GM19438 (cell line): ENCODE data around the gene CENPQ.
"Not testable (repeated sequence)": the region's sequence is repeated elsewhere in the genome, so short reads cannot be mapped to it uniquely, and the experiment has no call there.

ENCODE experiments used
- ATAC-seq: cut with Tn5 transposase; IDR thresholded peaks from one replicate; pipeline ENCODE4 v1.9.1; 2021; ENCODE audit warnings: low read depth; ENCODE audit not compliant: unreplicated experiment

Gene CENPQ, protein sequence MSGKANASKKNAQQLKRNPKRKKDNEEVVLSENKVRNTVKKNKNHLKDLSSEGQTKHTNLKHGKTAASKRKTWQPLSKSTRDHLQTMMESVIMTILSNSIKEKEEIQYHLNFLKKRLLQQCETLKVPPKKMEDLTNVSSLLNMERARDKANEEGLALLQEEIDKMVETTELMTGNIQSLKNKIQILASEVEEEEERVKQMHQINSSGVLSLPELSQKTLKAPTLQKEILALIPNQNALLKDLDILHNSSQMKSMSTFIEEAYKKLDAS

GRCh38 chr6:49462927-49463611 lies at the start of gene CENPQ, which contains the start of gene MMUT:
TSS of gene CENPQ (plus strand) at chr6:49463370. CDS start at chr6:49470177, 6,807 bp downstream.
TSS of gene MMUT (minus strand) at chr6:49463253. CDS start at chr6:49459466, 3,787 bp downstream.
- ATAC-seq, result peak; percentile 98

- no peak for ATAC-seq
Observed at GRCh38 chr6:49415358-49415757, 47.8 kb upstream of the CENPQ start.

GRCh38 chr6:49416195-49416594 lies 47.0 kb upstream of the CENPQ start:
- ATAC-seq, result no peak

GRCh38 chr6:49423817-49424216 lies 39.4 kb upstream of the CENPQ start:
- ATAC-seq, result no peak

DNA sequence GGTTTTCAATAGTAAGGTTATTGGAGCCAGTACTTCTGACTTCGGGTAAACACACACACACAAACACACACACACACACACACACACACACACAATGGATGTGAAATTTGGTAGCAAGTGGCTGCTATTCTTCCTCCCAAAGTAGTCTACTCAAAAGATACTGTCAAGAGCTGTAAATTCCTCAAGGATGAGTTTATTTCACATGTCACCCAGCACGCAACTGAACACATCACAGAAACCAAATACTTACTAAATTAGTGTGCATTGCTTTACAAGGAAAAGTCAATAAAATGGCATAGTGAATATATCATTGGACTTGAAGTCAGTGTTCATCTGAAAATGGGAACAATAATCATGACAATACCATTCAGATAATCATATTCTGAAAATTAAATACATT lies 33.0 kb upstream of the CENPQ start:
- no peak for ATAC-seq

GRCh38 chr6:49430866-49431265 lies 32.3 kb upstream of the CENPQ start:
- ATAC-seq, result no peak

DNA sequence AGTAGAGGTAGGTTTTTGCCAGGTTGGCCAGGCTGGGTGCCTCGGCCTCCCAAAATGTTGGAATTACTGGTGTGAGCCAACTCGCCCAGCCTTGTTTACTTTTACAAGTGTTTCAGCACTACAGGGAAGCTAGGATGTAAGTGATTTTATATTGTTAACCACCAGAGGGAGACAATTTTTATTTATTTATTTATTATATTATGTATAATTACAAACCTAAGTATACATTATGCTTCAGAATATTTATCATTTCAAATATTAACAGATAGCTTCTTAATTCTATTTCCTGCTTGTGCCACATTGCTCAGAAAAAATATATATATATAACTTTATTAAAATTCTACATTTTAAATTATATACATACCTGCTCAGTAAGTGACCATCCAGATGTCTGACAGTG lies 9.9 kb upstream of the CENPQ start:
- no peak for ATAC-seq

- ATAC-seq, result no peak
Observed at GRCh38 chr6:49454787-49455709, 8.1 kb upstream of the CENPQ start.

GRCh38 chr6:49457771-49458170 lies 5.4 kb upstream of the CENPQ start:
- no peak for ATAC-seq

- no peak for ATAC-seq
Observed at GRCh38 chr6:49462071-49462470, 1.1 kb upstream of the CENPQ start.

GRCh38 chr6:49462599-49462926 lies 607 bp upstream of the CENPQ start:
- ATAC-seq, result peak; percentile 1

- ATAC-seq, result no peak
Observed at GRCh38 chr6:49463612-49463967, 420 bp downstream of the CENPQ start.

- no peak for ATAC-seq
Observed at GRCh38 chr6:49464691-49465090, 1.5 kb downstream of the CENPQ start.

DNA sequence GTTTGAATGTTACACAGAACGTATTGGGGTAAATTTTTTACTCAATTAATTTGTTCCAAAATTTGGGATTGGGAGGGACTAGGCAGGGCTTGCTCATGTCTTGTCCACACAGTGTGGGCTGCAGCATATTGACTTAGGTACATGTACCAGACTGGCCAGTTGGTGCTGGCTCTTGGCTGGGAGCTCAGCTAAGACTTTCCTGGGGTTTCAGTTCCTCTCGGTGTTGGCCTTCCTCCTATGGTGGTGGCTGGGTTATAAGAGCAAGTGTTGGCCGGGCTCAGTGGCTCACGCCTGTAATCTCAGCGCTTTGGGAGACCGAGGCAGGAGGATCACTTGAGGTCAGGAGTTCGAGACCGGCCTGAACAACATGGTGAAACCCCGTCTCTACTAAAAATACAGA lies 4.9 kb downstream of the CENPQ start:
- no peak for ATAC-seq

DNA sequence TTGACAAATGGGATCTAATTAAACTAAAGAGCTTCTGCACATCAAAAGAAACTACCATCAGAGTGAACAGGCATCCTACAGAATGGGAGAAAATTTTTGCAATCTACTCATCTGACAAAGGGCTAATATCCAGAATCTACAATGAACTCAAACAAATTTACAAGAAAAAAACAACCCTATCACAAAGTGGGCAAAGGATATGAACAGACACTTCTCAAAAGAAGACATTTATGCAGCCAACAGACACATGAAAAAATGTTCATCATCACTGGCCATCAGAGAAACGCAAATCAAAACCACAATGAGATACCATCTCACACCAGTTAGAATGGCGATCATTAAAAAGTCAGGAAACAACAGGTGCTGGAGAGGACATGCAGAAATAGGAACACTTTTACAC lies 13.4 kb downstream of the CENPQ start:
- not testable (repeated sequence) for ATAC-seq

DNA sequence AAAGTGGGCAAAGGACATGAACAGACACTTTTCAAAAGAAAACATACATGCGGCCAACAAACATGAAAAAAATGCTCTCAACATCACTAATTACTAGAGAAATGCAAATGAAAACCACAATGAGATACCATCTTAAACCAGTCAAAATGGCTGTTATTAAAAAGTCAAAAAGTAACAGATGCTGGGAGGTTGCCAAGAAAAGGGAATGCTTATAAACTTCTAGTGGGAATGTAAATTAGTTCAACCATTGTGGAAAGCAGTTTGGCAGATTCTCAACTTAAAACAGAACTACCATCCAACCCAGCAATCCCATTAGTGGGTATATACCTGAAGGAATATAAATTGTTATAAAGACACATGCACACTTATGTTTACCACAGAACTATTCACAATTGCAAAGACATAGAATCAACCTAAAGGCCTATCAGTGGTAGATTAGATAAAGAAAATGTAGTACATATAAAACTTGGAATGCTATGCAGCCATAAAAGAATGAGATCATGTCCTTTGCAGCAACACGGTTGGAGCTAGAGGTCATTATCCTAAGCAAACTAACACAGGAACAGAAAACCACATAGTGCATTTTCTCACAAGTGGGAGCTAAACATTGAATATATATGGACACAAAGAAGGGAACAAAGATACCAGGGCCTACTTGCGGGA lies 16.3 kb downstream of the CENPQ start:
- no peak for ATAC-seq

GRCh38 chr6:49481846-49482245 lies 18.7 kb downstream of the CENPQ start:
- not testable (repeated sequence) for ATAC-seq

DNA sequence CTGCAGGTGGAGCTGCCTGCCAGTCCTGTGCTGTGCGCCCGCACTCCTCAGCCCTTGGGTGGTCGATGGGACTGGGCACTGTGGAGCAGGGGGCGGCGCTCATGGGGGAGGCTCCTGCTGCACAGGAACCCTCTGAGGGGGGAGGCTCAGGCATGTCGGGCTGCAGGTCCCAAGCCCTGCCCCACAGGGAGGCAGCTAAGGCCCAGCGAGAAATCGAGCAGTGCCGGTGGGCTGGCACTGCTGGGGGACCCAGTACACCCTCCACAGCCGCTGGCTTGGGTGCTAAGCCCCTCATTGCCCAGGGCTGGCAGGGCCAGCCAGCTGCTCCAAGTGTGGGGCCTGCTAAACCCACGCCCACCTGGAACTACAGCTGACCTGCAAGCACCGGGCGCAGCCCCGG lies 20.2 kb downstream of the CENPQ start:
- ATAC-seq, result not testable (repeated sequence)

DNA sequence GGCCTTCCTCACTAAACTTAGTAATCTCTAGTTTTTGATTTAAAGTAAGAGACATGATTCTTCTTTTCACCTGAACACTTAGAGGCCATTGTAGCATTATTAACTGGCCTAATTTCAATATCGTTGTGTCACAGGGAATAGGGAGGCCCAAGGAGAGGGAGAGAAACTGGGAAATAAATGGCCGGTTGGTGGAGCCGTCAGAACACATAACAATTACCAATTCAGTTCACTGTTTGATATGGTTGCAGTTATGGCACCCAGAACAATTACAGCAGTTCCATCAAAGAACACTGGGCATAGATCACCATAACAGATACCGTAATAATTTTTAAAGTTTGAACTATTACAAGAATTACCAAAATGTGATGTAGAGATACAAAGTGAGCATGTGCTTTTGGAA lies 27.5 kb downstream of the CENPQ start:
- ATAC-seq, result no peak

- no peak for ATAC-seq
Observed at GRCh38 chr6:49497304-49497703, 34.1 kb downstream of the CENPQ start.

DNA sequence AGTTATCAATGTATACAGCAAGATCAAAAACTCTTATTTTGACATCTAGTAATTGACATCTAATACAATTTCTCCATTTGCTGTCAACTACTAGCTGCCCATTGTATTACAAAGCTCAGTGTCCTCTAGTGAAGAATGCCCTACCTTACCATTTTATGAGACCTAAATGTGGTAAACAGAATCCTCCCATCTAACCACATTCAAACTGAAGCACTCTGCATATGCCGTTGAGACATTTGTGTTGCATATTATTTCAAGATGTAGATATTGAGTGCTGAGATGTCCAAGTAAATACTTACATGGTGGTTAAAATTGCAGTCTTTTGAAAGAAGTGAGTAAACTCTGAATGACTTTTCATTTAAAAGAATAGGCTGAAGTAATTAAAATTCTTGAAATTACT lies 36.0 kb downstream of the CENPQ start:
- no peak for ATAC-seq
